Neural progenitor cell (in vitro differentiated cells): ENCODE results near the gene ZNF280D.

ENCODE experiments used
- EZH2 ChIP-seq: fragments of 200-600 bp; sonication (generic); IDR thresholded peaks from 2 replicates; pipeline ENCODE4 v1.6.1; 2017; ENCODE audit warnings: antibody characterized with exemption, mild to moderate bottlenecking, moderate library complexity
- EZH2phosphoT487 ChIP-seq: fragments of 200-600 bp; sonication (generic); IDR thresholded peaks from 2 replicates; pipeline ENCODE4 v1.6.1; 2017; ENCODE audit warnings: antibody characterized with exemption
- TF ChIP-seq, protein P1 (sequence below): fragments of 200-600 bp; sonication (generic); IDR thresholded peaks from 2 replicates; pipeline ENCODE4 v1.5.1; 2017; ENCODE audit warnings: antibody characterized with exemption, mild to moderate bottlenecking

GRCh38 chr15:56653787-56654186 lies 79.5 kb downstream of the ZNF280D start:
- TF ChIP-seq EZH2, result no peak
- TF ChIP-seq, protein P1, sequence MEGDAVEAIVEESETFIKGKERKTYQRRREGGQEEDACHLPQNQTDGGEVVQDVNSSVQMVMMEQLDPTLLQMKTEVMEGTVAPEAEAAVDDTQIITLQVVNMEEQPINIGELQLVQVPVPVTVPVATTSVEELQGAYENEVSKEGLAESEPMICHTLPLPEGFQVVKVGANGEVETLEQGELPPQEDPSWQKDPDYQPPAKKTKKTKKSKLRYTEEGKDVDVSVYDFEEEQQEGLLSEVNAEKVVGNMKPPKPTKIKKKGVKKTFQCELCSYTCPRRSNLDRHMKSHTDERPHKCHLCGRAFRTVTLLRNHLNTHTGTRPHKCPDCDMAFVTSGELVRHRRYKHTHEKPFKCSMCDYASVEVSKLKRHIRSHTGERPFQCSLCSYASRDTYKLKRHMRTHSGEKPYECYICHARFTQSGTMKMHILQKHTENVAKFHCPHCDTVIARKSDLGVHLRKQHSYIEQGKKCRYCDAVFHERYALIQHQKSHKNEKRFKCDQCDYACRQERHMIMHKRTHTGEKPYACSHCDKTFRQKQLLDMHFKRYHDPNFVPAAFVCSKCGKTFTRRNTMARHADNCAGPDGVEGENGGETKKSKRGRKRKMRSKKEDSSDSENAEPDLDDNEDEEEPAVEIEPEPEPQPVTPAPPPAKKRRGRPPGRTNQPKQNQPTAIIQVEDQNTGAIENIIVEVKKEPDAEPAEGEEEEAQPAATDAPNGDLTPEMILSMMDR, result no peak
- TF ChIP-seq EZH2phosphoT487, result no peak
